ENCODE results near the gene PRX. TPM values are rescaled to one million over a fixed set of nuclear protein-coding genes. Genes with fewer than 3 reads are reported as not detected.

The PRX gene
- total and polyA plus RNA-seq, 9 donors = 1.7 to 8.8 (median 6.9) TPM

- no peaks in the 10 kb centered on the region for H3K27me3 ChIP-seq
- 0 to 1% (median 0%) methylated on average over 41 to 77 of the region's 77 CpGs for WGBS, 3 donors
- H3K9me3 ChIP-seq = no peaks in the 10 kb centered on the region
- H3K4me1 ChIP-seq (ENCODE audit: insufficient read depth) = peaks cover 7% of the 10 kb centered on the region
- intact Hi-C loops (cut with DNase I) = no loop called here
- H3K36me3 ChIP-seq = no peaks in the 10 kb centered on the region
- no peak for TF ChIP-seq EP300 (IDR thresholded peaks at IDR 0.05)
- peak; percentile 86 for TF ChIP-seq POLR2A (IDR thresholded peaks at IDR 0.05)
- H3K27ac ChIP-seq = peak within 1 kb of the TSS; percentile 28 to 51
- DNase-seq = peak; percentile 98 to 99 (median 99)
- H3K4me3 ChIP-seq = peak within 1 kb of the TSS; percentile 94
Measured at GRCh38 chr19:40348125-40348913, 64.9 kb downstream of the PRX start, which contains the start of the genes C19orf47 and PLD3. TSS of gene C19orf47 (minus strand) at chr19:40348397. CDS start at chr19:40341857, 6,540 bp downstream. TSS of gene PLD3 (plus strand) at chr19:40348695. CDS start at chr19:40366484, 17,789 bp downstream.

- WGBS, 3 donors = 81 to 84% (median 84%) methylated on average over 7 of the region's 7 CpGs
- Histone ChIP-seq H3K36me3 (no peaks in the 10 kb centered on the region), H3K4me1 (ENCODE audit: insufficient read depth) (peaks cover 6% of the 10 kb centered on the region), H3K27me3 (no peaks in the 10 kb centered on the region), H3K9me3 (no peaks in the 10 kb centered on the region), H3K27ac (no peak overlapping the region), H3K4me3 (no peak overlapping the region)
- intact Hi-C loops (cut with DNase I) = no loop called here
- TF ChIP-seq CTCF (IDR thresholded peaks at IDR 0.05) = no peak
- TF ChIP-seq EP300 (IDR thresholded peaks at IDR 0.05) = no peak
- no peak for TF ChIP-seq POLR2A (IDR thresholded peaks at IDR 0.05)
- DNase-seq = no peak
Measured at GRCh38 chr19:40344422-40344821, 68.8 kb downstream of the PRX start.

Small RNA genes within 50 kb of the gene (microRNA-seq; reads per million reads assigned to microRNA genes)
- 0 reads per million in 3 donors for gene MIR6796

Small RNA genes within 50 kb of the gene (small RNA-seq; reads per million reads assigned to genes)
- gene MIR6796 = not detected
- gene RF00017 = not detected

Other genes starting within 250 kb of the PRX start
- gene MAP3K10, start 222.0 kb downstream of the PRX start, total RNA-seq = 10 to 100 TPM in 6 of 7 donors, 1 to 10 TPM in 1; 8.3 to 26.2 (median 14.6) TPM
- 10 to 100 TPM in 1 of 2 donors, 1 to 10 TPM in 1; 1.2 to 11.3 TPM for gene MAP3K10, start 222.0 kb downstream of the PRX start, polyA plus RNA-seq
- not detected for gene TTC9B, start 195.0 kb downstream of the PRX start, total RNA-seq
- not detected for gene TTC9B, start 195.0 kb downstream of the PRX start, polyA plus RNA-seq
- gene CCNP, start 186.7 kb downstream of the PRX start, total RNA-seq = under 1 TPM; 0.35 to 0.83 (median 0.43) TPM
- under 1 TPM; 0.17 to 0.22 TPM for gene CCNP, start 186.7 kb downstream of the PRX start, polyA plus RNA-seq
- gene AKT2, start 128.0 kb downstream of the PRX start, total RNA-seq = 100 to 1,000 TPM in 5 of 7 donors, 10 to 100 TPM in 2; 78.4 to 160 (median 141) TPM
- 10 to 100 TPM; 81.2 to 82.0 TPM for gene AKT2, start 128.0 kb downstream of the PRX start, polyA plus RNA-seq
- gene C19orf47, start 65.0 kb downstream of the PRX start, total RNA-seq = 10 to 100 TPM in 5 of 7 donors, 1 to 10 TPM in 2; 7.7 to 15.8 (median 12.7) TPM
- gene C19orf47, start 65.0 kb downstream of the PRX start, polyA plus RNA-seq = 10 to 100 TPM in 1 of 2 donors, 1 to 10 TPM in 1; 3.5 to 12.2 TPM
- 100 to 1,000 TPM; 173 to 301 (median 220) TPM for gene PLD3, start 64.7 kb downstream of the PRX start, total RNA-seq
- gene PLD3, start 64.7 kb downstream of the PRX start, polyA plus RNA-seq = 100 to 1,000 TPM; 120 to 200 TPM
- gene HIPK4, start 23.2 kb downstream of the PRX start, total RNA-seq = under 1 TPM in 4 of 7 donors, not detected in 3; 0.11 to 0.35 (median 0.13) TPM
- under 1 TPM in 1 of 2 donors, not detected in 1; 0.28 TPM for gene HIPK4, start 23.2 kb downstream of the PRX start, polyA plus RNA-seq
- gene SERTAD1, start 12.6 kb upstream of the PRX start, total RNA-seq = 10 to 100 TPM in 5 of 7 donors, 1 to 10 TPM in 2; 6.9 to 15.2 (median 11.5) TPM
- gene SERTAD1, start 12.6 kb upstream of the PRX start, polyA plus RNA-seq = 1 to 10 TPM; 2.3 to 7.3 TPM
- gene SERTAD3, start 31.0 kb upstream of the PRX start, total RNA-seq = 10 to 100 TPM; 19.6 to 55.0 (median 39.2) TPM
- gene SERTAD3, start 31.0 kb upstream of the PRX start, polyA plus RNA-seq = 10 to 100 TPM; 17.3 to 19.9 TPM
- gene BLVRB, start 52.4 kb upstream of the PRX start, total RNA-seq = 100 to 1,000 TPM in 2 of 7 donors, 10 to 100 TPM in 5; 64.0 to 135 (median 75.5) TPM
- gene BLVRB, start 52.4 kb upstream of the PRX start, polyA plus RNA-seq = 10 to 100 TPM; 16.8 to 88.5 TPM
- gene SPTBN4, start 53.6 kb upstream of the PRX start, total RNA-seq = 10 to 100 TPM in 1 of 7 donors, 1 to 10 TPM in 6; 3.5 to 11.6 (median 7.3) TPM
- 1 to 10 TPM; 2.2 to 5.0 TPM for gene SPTBN4, start 53.6 kb upstream of the PRX start, polyA plus RNA-seq
- 10 to 100 TPM; 23.4 to 48.7 (median 33.8) TPM for gene SHKBP1, start 163.5 kb upstream of the PRX start, total RNA-seq
- 10 to 100 TPM; 16.3 to 34.8 TPM for gene SHKBP1, start 163.5 kb upstream of the PRX start, polyA plus RNA-seq
- 100 to 1,000 TPM; 214 to 840 (median 547) TPM for gene LTBP4, start 188.0 kb upstream of the PRX start, total RNA-seq
- 100 to 1,000 TPM; 152 to 488 TPM for gene LTBP4, start 188.0 kb upstream of the PRX start, polyA plus RNA-seq